ENCODE measurements around the gene PODNL1. TPM values are rescaled to one million over a fixed set of nuclear protein-coding genes. Genes with fewer than 3 reads are reported as not detected.

Gene PODNL1
- total RNA-seq, 1 experiment from 2014 or later, result 1.1 TPM

DNA sequence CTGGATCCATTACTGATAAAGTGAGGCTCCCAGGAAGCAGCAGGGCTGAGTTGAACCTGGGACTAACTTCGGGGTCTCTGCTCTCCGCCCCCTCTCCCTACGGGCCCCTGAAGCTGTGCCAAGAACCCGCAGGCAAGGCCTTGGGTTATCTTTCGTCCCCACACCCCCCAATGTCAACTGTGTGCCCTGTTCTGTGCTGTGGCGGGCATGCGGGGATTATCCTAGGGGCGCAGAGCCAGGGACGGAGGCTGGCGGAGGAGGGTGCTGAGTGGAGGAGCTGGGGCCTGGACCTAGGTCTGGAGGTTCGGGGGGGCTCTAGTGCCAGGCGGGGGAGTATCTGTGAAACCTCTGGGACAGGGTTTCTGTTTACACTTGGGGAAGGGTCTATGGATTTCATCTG, 41.5 kb upstream of the PODNL1 start (continued):
- TF ChIP-seq FOXJ3 (CRISPR knock-in tag; IDR thresholded peaks at IDR 0.05; ENCODE audit: borderline replicate concordance), result no peak
- TF ChIP-seq, protein P1, sequence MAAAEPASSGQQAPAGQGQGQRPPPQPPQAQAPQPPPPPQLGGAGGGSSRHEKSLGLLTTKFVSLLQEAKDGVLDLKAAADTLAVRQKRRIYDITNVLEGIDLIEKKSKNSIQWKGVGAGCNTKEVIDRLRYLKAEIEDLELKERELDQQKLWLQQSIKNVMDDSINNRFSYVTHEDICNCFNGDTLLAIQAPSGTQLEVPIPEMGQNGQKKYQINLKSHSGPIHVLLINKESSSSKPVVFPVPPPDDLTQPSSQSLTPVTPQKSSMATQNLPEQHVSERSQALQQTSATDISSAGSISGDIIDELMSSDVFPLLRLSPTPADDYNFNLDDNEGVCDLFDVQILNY (CRISPR knock-in tag; IDR thresholded peaks at IDR 0.05), result no peak

DNA sequence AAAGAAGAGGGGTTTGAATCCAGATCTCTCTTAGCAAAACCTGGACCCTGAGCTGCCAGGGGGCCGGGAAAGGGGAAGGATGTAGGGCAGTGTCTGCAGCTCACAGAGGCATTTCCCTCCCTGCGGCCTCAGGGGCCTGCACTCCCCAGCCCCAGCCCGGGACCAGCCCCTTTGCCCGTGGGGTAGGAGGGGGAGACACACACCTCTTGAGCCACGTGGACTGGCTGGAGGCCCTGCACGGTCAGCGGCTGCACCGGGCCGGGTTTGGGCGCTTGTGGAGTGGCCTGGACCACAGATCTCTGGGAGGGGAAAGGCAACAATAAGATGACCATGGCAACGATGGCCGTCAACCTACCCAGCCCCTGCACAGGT, 41.0 kb upstream of the PODNL1 start:
- Mint-ChIP-seq H3K9me3 (no peaks in the 10 kb centered on the region), H3K4me1 (peaks cover 23% of the 10 kb centered on the region), H3K4me3 (peak overlapping the region; percentile 57), H3K27ac (no peak overlapping the region), H3K36me3 (peaks cover 3% of the 10 kb centered on the region; the same call in 1 of the 2 replicates), H3K27me3 (ENCODE audit: low read depth) (no peaks in the 10 kb centered on the region; the same call in 1 of the 2 replicates)
- TF ChIP-seq TCF7 (CRISPR knock-in tag; IDR thresholded peaks at IDR 0.05; ENCODE audit: low read depth) (no peak), TP53 (CRISPR knock-in tag; IDR thresholded peaks at IDR 0.05) (0 out of 2 replicates have a peak, but pooled peaks have one; percentile 20), NR3C1 (CRISPR knock-in tag; conservative IDR thresholded peaks at IDR 0.05; ENCODE audit: low read depth) (no peak)
- TF ChIP-seq, protein P2, sequence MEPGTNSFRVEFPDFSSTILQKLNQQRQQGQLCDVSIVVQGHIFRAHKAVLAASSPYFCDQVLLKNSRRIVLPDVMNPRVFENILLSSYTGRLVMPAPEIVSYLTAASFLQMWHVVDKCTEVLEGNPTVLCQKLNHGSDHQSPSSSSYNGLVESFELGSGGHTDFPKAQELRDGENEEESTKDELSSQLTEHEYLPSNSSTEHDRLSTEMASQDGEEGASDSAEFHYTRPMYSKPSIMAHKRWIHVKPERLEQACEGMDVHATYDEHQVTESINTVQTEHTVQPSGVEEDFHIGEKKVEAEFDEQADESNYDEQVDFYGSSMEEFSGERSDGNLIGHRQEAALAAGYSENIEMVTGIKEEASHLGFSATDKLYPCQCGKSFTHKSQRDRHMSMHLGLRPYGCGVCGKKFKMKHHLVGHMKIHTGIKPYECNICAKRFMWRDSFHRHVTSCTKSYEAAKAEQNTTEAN (CRISPR knock-in tag; IDR thresholded peaks at IDR 0.05), result no peak
- TF ChIP-seq, protein P3, sequence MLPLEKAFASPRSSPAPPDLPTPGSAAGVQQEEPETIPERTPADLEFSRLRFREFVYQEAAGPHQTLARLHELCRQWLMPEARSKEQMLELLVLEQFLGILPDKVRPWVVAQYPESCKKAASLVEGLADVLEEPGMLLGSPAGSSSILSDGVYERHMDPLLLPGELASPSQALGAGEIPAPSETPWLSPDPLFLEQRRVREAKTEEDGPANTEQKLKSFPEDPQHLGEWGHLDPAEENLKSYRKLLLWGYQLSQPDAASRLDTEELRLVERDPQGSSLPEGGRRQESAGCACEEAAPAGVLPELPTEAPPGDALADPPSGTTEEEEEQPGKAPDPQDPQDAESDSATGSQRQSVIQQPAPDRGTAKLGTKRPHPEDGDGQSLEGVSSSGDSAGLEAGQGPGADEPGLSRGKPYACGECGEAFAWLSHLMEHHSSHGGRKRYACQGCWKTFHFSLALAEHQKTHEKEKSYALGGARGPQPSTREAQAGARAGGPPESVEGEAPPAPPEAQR (CRISPR knock-in tag; IDR thresholded peaks at IDR 0.05), result no peak
- POLR2A ChIA-PET, result interaction anchor here (0.6 to 1.9 kb wide), 11 partner anchors 9 to 271 kb away, joined by 3 to 16 read pairs (median 5); partner anchors contain the start of genes IL27RA and RFX1
- no peak for ATAC-seq
- DNase-seq (ENCODE audit: low spot score), result no peak
- CTCF ChIA-PET, result interaction anchor here (0.6 to 2.5 kb wide), 14 partner anchors 9 to 93 kb away, joined by 3 to 23 read pairs (median 9); partner anchors contain the start of genes DCAF15, IL27RA, MISP3 and RFX1

DNA sequence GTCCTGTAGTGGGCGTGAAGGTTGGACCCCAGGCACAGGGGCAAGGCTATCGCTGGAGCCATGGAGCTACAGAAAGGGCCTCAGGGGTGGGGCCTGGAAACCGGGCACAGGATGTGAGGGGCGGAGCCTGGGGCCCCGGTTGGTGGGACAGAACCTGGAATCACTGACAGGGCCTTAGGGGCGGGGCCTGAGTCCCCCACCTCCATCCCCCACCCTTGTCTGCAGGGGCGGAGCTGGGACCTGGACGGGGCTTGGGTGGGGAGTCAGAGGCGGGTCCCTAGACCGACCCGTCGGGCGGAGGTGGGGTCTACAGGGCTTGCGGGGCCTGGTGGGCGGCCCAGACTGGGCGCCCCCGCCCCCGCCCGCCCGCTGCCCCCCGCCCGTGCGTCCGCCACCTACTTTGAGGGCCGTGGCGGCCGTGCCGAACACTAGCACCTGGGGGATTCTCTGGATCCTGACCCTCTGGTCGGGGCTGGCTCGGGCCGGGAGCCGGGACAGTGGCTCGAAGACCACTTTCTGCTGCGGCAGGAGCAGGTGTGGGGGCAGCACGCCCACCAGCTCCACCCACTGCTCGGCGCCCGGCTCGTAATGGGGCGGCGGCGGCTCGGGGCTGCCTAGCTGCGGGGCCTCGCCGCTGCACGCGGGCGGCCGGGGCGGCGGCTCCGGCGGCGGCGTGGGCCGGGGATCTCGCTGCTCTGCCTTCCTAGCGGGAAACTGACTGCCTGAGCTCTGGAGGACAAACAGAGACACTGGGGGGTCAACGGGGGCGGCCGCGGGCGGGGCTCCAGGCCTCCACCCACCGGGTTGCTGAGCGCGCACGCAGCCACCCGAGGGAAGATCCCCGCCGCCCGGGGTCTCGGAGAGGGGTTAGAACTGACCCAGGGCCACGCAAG, 40.4 kb upstream of the PODNL1 start:
- peak; percentile 68 for TF ChIP-seq SP1 (CRISPR knock-in tag; conservative IDR thresholded peaks at IDR 0.05)
- no peak for TF ChIP-seq TEAD4 (CRISPR knock-in tag; IDR thresholded peaks at IDR 0.05)
- TF ChIP-seq, protein P4, sequence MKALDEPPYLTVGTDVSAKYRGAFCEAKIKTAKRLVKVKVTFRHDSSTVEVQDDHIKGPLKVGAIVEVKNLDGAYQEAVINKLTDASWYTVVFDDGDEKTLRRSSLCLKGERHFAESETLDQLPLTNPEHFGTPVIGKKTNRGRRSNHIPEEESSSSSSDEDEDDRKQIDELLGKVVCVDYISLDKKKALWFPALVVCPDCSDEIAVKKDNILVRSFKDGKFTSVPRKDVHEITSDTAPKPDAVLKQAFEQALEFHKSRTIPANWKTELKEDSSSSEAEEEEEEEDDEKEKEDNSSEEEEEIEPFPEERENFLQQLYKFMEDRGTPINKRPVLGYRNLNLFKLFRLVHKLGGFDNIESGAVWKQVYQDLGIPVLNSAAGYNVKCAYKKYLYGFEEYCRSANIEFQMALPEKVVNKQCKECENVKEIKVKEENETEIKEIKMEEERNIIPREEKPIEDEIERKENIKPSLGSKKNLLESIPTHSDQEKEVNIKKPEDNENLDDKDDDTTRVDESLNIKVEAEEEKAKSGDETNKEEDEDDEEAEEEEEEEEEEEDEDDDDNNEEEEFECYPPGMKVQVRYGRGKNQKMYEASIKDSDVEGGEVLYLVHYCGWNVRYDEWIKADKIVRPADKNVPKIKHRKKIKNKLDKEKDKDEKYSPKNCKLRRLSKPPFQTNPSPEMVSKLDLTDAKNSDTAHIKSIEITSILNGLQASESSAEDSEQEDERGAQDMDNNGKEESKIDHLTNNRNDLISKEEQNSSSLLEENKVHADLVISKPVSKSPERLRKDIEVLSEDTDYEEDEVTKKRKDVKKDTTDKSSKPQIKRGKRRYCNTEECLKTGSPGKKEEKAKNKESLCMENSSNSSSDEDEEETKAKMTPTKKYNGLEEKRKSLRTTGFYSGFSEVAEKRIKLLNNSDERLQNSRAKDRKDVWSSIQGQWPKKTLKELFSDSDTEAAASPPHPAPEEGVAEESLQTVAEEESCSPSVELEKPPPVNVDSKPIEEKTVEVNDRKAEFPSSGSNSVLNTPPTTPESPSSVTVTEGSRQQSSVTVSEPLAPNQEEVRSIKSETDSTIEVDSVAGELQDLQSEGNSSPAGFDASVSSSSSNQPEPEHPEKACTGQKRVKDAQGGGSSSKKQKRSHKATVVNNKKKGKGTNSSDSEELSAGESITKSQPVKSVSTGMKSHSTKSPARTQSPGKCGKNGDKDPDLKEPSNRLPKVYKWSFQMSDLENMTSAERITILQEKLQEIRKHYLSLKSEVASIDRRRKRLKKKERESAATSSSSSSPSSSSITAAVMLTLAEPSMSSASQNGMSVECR (CRISPR knock-in tag; IDR thresholded peaks at IDR 0.05; ENCODE audit: borderline replicate concordance), result no peak
- H3K4me1 Mint-ChIP-seq, result peaks cover 23% of the 10 kb centered on the region
- ChIA-PET CTCF (interaction anchor here (0.6 to 2.5 kb wide), 25 partner anchors 10 to 918 kb away, joined by 3 to 23 read pairs (median 6); partner anchors contain the start of genes DCAF15, IL27RA, MISP3 and PODNL1), POLR2A (interaction anchor here (0.6 to 1.9 kb wide), 14 partner anchors 8 to 385 kb away, joined by 3 to 16 read pairs (median 4); partner anchors contain the start of genes IL27RA and RFX1)
- no peaks in the 10 kb centered on the region; the same call in 1 of the 2 replicates for H3K27me3 Mint-ChIP-seq (ENCODE audit: low read depth)
- ATAC-seq, result peak; percentile 93
- H3K36me3 Mint-ChIP-seq, result peaks cover 3% of the 10 kb centered on the region; the same call in 1 of the 2 replicates
- peak; percentile 99 for DNase-seq (ENCODE audit: low spot score)
- peak overlapping the region; percentile 57 for H3K4me3 Mint-ChIP-seq
- H3K9me3 Mint-ChIP-seq, result no peaks in the 10 kb centered on the region
- H3K27ac Mint-ChIP-seq, result peak overlapping the region; percentile 27; the same call in 1 of the 2 replicates
